Posterior vena cava (tissue), 2 donors: ENCODE data around the gene TMEM248. TPM values are rescaled to one million over a fixed set of nuclear protein-coding genes. Genes with fewer than 3 reads are reported as not detected.
"Not testable (repeated sequence)": the region's sequence is repeated elsewhere in the genome, so short reads cannot be mapped to it uniquely, and the experiment has no call there.

Source experiments
- DNase-seq: peaks from one replicate; pipeline ENCODE4 v3.0.0-alpha.2; 2020; ENCODE audit warnings: low spot score
- intact Hi-C, 2 donors: fragments of 100-400 bp; cut with DNase I; formaldehyde crosslinking; loops; one replicate each; pipeline versions ENCODE4 v1.14.1 to v1.14.2; 2022 to 2023
- total RNA-seq, 2 donors: library from RNA; stranded (reverse); fragmentation: NEBNext Ultra II Directional; extraction: Animal tissue kit (Norgen Biotek cat#: 25700); gene quantifications; one replicate each; pipeline ENCODE4 v1.2.1, GENCODE V29; 2021
- donor health status: DM: yes; HTN: yes; CAD: no.
- donor health status: DM: yes; HTN: yes; CAD: no.

The TMEM248 gene
- total RNA-seq, 2 donors from 2014 or later = 74.2 to 82.1 TPM

GRCh38 chr7:66979013-66979412 lies 58.0 kb downstream of the TMEM248 start:
- intact Hi-C loops, DNase-seq: not testable (repeated sequence)

GRCh38 chr7:66980336-66980735 lies 59.3 kb downstream of the TMEM248 start:
- DNase-seq, intact Hi-C loops: not testable (repeated sequence)

- DNase-seq, intact Hi-C loops: not testable (repeated sequence)
These were observed 68.5 kb downstream of the TMEM248 start for GRCh38 chr7:66989552-66989951.

GRCh38 chr7:66994051-66994450 lies 73.0 kb downstream of the TMEM248 start:
- DNase-seq, intact Hi-C loops: not testable (repeated sequence)

- DNase-seq = peak; percentile 87
- intact Hi-C loops = not testable (repeated sequence)
These were observed 73.6 kb downstream of the TMEM248 start for GRCh38 chr7:66994691-66995049.

- DNase-seq = peak; percentile 97
- intact Hi-C loops = not testable (repeated sequence)
These were observed 74.2 kb downstream of the TMEM248 start, which contains the start of gene SBDS for GRCh38 chr7:66995050-66995776. Gene SBDS, minus strand, starts transcription at chr7:66995586. Its CDS starts 169 bp downstream, at chr7:66995417.

GRCh38 chr7:66996444-66997191 lies 75.6 kb downstream of the TMEM248 start, which contains the start of gene TYW1:
Gene TYW1, plus strand, starts transcription at chr7:66996833. Its CDS starts 146 bp downstream, at chr7:66996979.
- DNase-seq = peak; percentile 99
- intact Hi-C loops = not testable (repeated sequence)

GRCh38 chr7:67000601-67001258 lies 79.7 kb downstream of the TMEM248 start:
- intact Hi-C loops, DNase-seq: not testable (repeated sequence)

GRCh38 chr7:67004145-67004544 lies 83.1 kb downstream of the TMEM248 start:
- DNase-seq, intact Hi-C loops: not testable (repeated sequence)

- intact Hi-C loops = no loop called here
- DNase-seq = no peak
These were observed 85.9 kb downstream of the TMEM248 start for GRCh38 chr7:67006965-67007364.

Other genes starting within 250 kb of the TMEM248 start
- 10 to 100 TPM; 29.9 to 39.6 TPM for gene RABGEF1, start 180.5 kb upstream of the TMEM248 start, total RNA-seq
- 100 to 1,000 TPM; 175 to 223 TPM for gene SBDS, start 74.4 kb downstream of the TMEM248 start, total RNA-seq
- 10 to 100 TPM in 1 of 2 donors, 1 to 10 TPM in 1; 9.4 to 11.5 TPM for gene TYW1, start 75.6 kb downstream of the TMEM248 start, total RNA-seq